H1 (cell line): ENCODE measurements around the gene TMEM164. TPM values are rescaled to one million over a fixed set of nuclear protein-coding genes. Genes with fewer than 3 reads are reported as not detected.

ENCODE experiments used
- CTCF ChIA-PET: fragments of 300-600 bp; sonication (Branson Sonifier 250); formaldehyde crosslinking; loops from one replicate; lab custom pipeline; 2021; ENCODE audit not compliant: partially characterized antibody; lab: Charles Lee
- POLR2A ChIA-PET: fragments of 300-600 bp; sonication (Branson Sonifier 250); formaldehyde crosslinking; loops from one replicate; lab custom pipeline; 2021; ENCODE audit warnings: inconsistent platforms; ENCODE audit not compliant: partially characterized antibody; lab: Charles Lee
- DNase-seq, 2 experiments: peaks; one replicate each; pipeline versions ENCODE4 v3.0.0 to v3.0.0-alpha.2; 2010 to 2022; ENCODE audit warnings: low spot score in 2 of 2, low read depth in 1 of 2, mixed read lengths in 1 of 2
- FAIRE-seq: peaks from 2 replicates; lab custom pipeline; 2011; peaks lifted over from hg19 to GRCh38; lab: Jason Lieb, UNC
- H2AFZ ChIP-seq: 2 replicates; pipeline ENCODE4 v1.8.1; 2012; ENCODE audit warnings: low read length, inconsistent platforms
- H2AK5ac ChIP-seq: 2 replicates; pipeline ENCODE4 v1.6.1; 2013; ENCODE audit warnings: low read depth, low read length
- H2BK120ac ChIP-seq: replicated peaks from 2 replicates; pipeline ENCODE3; 2013; ENCODE audit warnings: low read depth, low read length, inconsistent platforms
- H2BK12ac ChIP-seq: 2 replicates; pipeline ENCODE4 v1.6.1; 2013; ENCODE audit warnings: low read depth, low read length
- H2BK15ac ChIP-seq: 2 replicates; pipeline ENCODE4 v1.6.1; 2013; ENCODE audit warnings: low read length
- H2BK20ac ChIP-seq: 2 replicates; pipeline ENCODE4 v1.6.1; 2013; ENCODE audit warnings: low read length
- H2BK5ac ChIP-seq: 2 replicates; pipeline ENCODE4 v1.6.1; 2013; ENCODE audit warnings: low read depth, low read length
- H3K14ac ChIP-seq: 2 replicates; pipeline ENCODE4 v1.6.1; 2013; ENCODE audit warnings: inconsistent platforms; ENCODE audit not compliant: insufficient read length
- H3K18ac ChIP-seq: 2 replicates; pipeline ENCODE4 v1.6.1; 2013; ENCODE audit warnings: low read length; ENCODE audit errors: extremely low read depth
- H3K23ac ChIP-seq: 2 replicates; pipeline ENCODE4 v1.6.1; 2013; ENCODE audit warnings: inconsistent platforms; ENCODE audit not compliant: insufficient read length
- H3K23me2 ChIP-seq: 2 replicates; pipeline ENCODE4 v1.6.1; 2013; ENCODE audit warnings: low read depth, low read length
- H3K27ac ChIP-seq: 2 replicates; pipeline ENCODE4 v1.6.1; 2011; ENCODE audit warnings: low read depth, low read length, inconsistent platforms
- H3K27me3 ChIP-seq, 4 experiments: replicated peaks in 1 of 4; 1 replicate in 1 of 4; 2 replicates in 3 of 4; pipeline versions ENCODE4 v1.6.1 to v1.8.1; 2011 to 2013; ENCODE audit warnings: low read length in 3 of 4, mild to moderate bottlenecking in 3 of 4, inconsistent platforms in 2 of 4, mixed read lengths in 2 of 4, moderate library complexity in 1 of 4; ENCODE audit not compliant: control insufficient read depth in 3 of 4, insufficient read depth in 3 of 4; ENCODE audit errors: extremely low read depth in 1 of 4
- H3K36me3 ChIP-seq, 4 experiments: 2 replicates each; pipeline versions ENCODE4 v1.6.1 to v1.8.1; 2011 to 2013; ENCODE audit warnings: mild to moderate bottlenecking in 4 of 4, low read length in 3 of 4, moderate library complexity in 2 of 4, control low read depth in 1 of 4, inconsistent platforms in 1 of 4; ENCODE audit not compliant: insufficient read depth in 4 of 4, control insufficient read depth in 2 of 4
- H3K4ac ChIP-seq: replicated peaks from 2 replicates; pipeline ENCODE3; 2013; ENCODE audit warnings: low read length, low read depth, mixed read lengths, inconsistent platforms; ENCODE audit not compliant: insufficient read length
- H3K4me1 ChIP-seq, 4 experiments: replicated peaks in 1 of 4; 1 replicate in 1 of 4; 2 replicates in 3 of 4; pipeline versions ENCODE4 v1.6.1 to v1.8.1; 2011 to 2013; ENCODE audit warnings: low read length in 3 of 4, inconsistent platforms in 2 of 4, mixed read lengths in 1 of 4; ENCODE audit not compliant: insufficient read depth in 4 of 4, control insufficient read depth in 3 of 4
- H3K4me2 ChIP-seq, 2 experiments: 2 replicates each; pipeline versions ENCODE4 v1.6.1 to v1.8.1; 2011 to 2013; ENCODE audit warnings: low read depth in 2 of 2, low read length in 2 of 2, control low read depth in 1 of 2, inconsistent platforms in 1 of 2, mild to moderate bottlenecking in 1 of 2; ENCODE audit not compliant: insufficient read depth in 1 of 2
- H3K4me3 ChIP-seq, 4 experiments: fragments of 200-600, 300-600 bp in 1 of 4; sonication (generic), shearing (Covaris generic), sonication (Bioruptor Twin) in 1 of 4; 2 replicates each; pipeline versions ENCODE4 v1.5.1 to v1.8.1; 2011 to 2016; ENCODE audit warnings: low read length in 4 of 4, low read depth in 3 of 4, control low read depth in 2 of 4, inconsistent platforms in 2 of 4, mild to moderate bottlenecking in 2 of 4, mixed read lengths in 1 of 4, moderate library complexity in 1 of 4; ENCODE audit not compliant: insufficient read depth in 2 of 4; ENCODE audit errors: extremely low read depth in 1 of 4
- H3K56ac ChIP-seq: replicated peaks from 2 replicates; pipeline ENCODE3; 2013; ENCODE audit warnings: low read depth, mild to moderate bottlenecking, mixed read lengths, low read length, inconsistent platforms; ENCODE audit not compliant: insufficient read length
- H3K79me1 ChIP-seq: 2 replicates; pipeline ENCODE4 v1.6.1; 2013; ENCODE audit warnings: low read depth, low read length, control low read depth
- H3K79me2 ChIP-seq, 2 experiments: 2 replicates each; pipeline versions ENCODE4 v1.6.1 to v1.8.1; 2012 to 2013; ENCODE audit warnings: low read length in 2 of 2, mild to moderate bottlenecking in 2 of 2, inconsistent platforms in 1 of 2; ENCODE audit not compliant: insufficient read depth in 2 of 2, control insufficient read depth in 1 of 2
- H3K9ac ChIP-seq, 4 experiments: replicated peaks in 1 of 4; 1 replicate in 1 of 4; 2 replicates in 3 of 4; pipeline versions ENCODE4 v1.6.1 to v1.8.1; 2011 to 2013; ENCODE audit warnings: low read depth in 3 of 4, low read length in 3 of 4, control low read depth in 2 of 4, mild to moderate bottlenecking in 2 of 4, moderate library complexity in 2 of 4, inconsistent platforms in 1 of 4; ENCODE audit errors: extremely low read depth in 1 of 4
- H3K9me3 ChIP-seq, 2 experiments: 2 replicates each; pipeline versions ENCODE4 v1.6.1 to v1.8.1; 2012 to 2013; ENCODE audit warnings: mild to moderate bottlenecking in 2 of 2, moderate library complexity in 2 of 2, control low read depth in 1 of 2, inconsistent platforms in 1 of 2, low read depth in 1 of 2, low read length in 1 of 2, mixed read lengths in 1 of 2; ENCODE audit not compliant: insufficient read depth in 2 of 2
- H4K20me1 ChIP-seq, 2 experiments: replicated peaks in 1 of 2; 2 replicates each; pipeline versions ENCODE3 to v1.8.1; 2011 to 2013; ENCODE audit warnings: inconsistent platforms in 2 of 2, low read length in 2 of 2, mild to moderate bottlenecking in 1 of 2; ENCODE audit not compliant: insufficient read depth in 2 of 2, control insufficient read depth in 1 of 2
- H4K5ac ChIP-seq: 2 replicates; pipeline ENCODE4 v1.6.1; 2013; ENCODE audit warnings: low read length, low read depth, mixed read lengths, inconsistent platforms; ENCODE audit not compliant: insufficient read length
- H4K8ac ChIP-seq: 2 replicates; pipeline ENCODE4 v1.8.0; 2013; ENCODE audit warnings: mild to moderate bottlenecking, moderate library complexity, low read length, inconsistent platforms; ENCODE audit not compliant: insufficient read depth; ENCODE audit errors: extremely low read depth
- H4K91ac ChIP-seq: replicated peaks from 2 replicates; pipeline ENCODE3; 2013; ENCODE audit warnings: low read length, mixed read lengths, inconsistent platforms; ENCODE audit not compliant: insufficient read length
- ASH2L ChIP-seq: fragments of 200-600, 300-600 bp; sonication (generic); IDR thresholded peaks from one replicate; pipeline ENCODE4 v1.7.1; 2017; ENCODE audit warnings: low read length
- CBX5 ChIP-seq: fragments of 300-800, 300-1000 bp; sonication (generic); IDR thresholded peaks from 2 replicates; pipeline ENCODE4 v1.7.1; 2016; ENCODE audit warnings: antibody characterized with exemption, low read length, low read depth
- CHD2 ChIP-seq: IDR thresholded peaks from 2 replicates; pipeline ENCODE4 v1.6.1; 2012; ENCODE audit warnings: low read length, improper control_type of control experiment
- KDM4A ChIP-seq: IDR thresholded peaks from one replicate; pipeline ENCODE4 v1.7.1; 2012; ENCODE audit warnings: low read depth, mild to moderate bottlenecking, moderate library complexity, low read length, inconsistent platforms; ENCODE audit not compliant: severe bottlenecking
- KDM5A ChIP-seq: fragments of 200-600 bp; IDR thresholded peaks from 2 replicates; pipeline ENCODE4 v1.7.1; 2012; ENCODE audit warnings: mild to moderate bottlenecking, low read length, inconsistent platforms, mixed read lengths
- POU5F1 ChIP-seq: IDR thresholded peaks from 2 replicates; pipeline ENCODE4 v1.6.1; 2011; ENCODE audit warnings: low read depth, mild to moderate bottlenecking, low read length, moderate library complexity
- SP2 ChIP-seq: IDR thresholded peaks from 2 replicates; pipeline ENCODE4 v1.6.1; 2012; ENCODE audit warnings: mild to moderate bottlenecking, low read length, inconsistent platforms
- SP4 ChIP-seq: IDR thresholded peaks from 2 replicates; pipeline ENCODE4 v1.6.1; 2012; ENCODE audit warnings: low read length, inconsistent platforms
- TAF1 ChIP-seq: IDR thresholded peaks from 2 replicates; pipeline ENCODE4 v1.6.1; 2011; ENCODE audit warnings: mild to moderate bottlenecking, low read depth, low read length
- TCF12 ChIP-seq: IDR thresholded peaks from 2 replicates; pipeline ENCODE4 v1.6.1; 2011; ENCODE audit warnings: low read depth, mild to moderate bottlenecking, low read length
- WGBS, 2 experiments: shearing (Covaris generic) in 1 of 2; methylation state at CpG; one replicate each; pipeline versions ENCODE4 v1.1.6 to v1.1.7; 2013 to 2015; ENCODE audit warnings: low lambda C conversion rate in 2 of 2, mixed read lengths in 2 of 2, inconsistent platforms in 1 of 2, low coverage in 1 of 2, missing lambda C conversion rate in 1 of 2; ENCODE audit not compliant: insufficient replicate concordance in 2 of 2, insufficient coverage in 1 of 2, insufficient read length in 1 of 2; ENCODE audit errors: extremely low coverage in 1 of 2, missing lambda C conversion rate in 1 of 2; 5-methylcytosine and 5-hydroxymethylcytosine counted together
- polyA plus RNA-seq, 7 experiments: library from polyadenylated mRNA; depleted of rRNA in 3 of 7; stranded (reverse) in 5 of 7; unstranded in 2 of 7; fragments of >200 nt in 5 of 7; fragments of 200-250 nt in 2 of 7; gene quantifications; 1 replicate in 5 of 7; 2 replicates in 1 of 7; 4 replicates in 1 of 7; pipeline versions ENCODE4 v1.2.1 to v1.2.3, GENCODE V29; 2011 to 2013; ENCODE audit warnings: missing spikeins in 2 of 7, mixed read lengths in 2 of 7
- total RNA-seq: library from RNA; stranded (reverse); fragmentation: NEBNext Ultra II Directional; extraction: Animal tissue kit (Norgen Biotek cat#: 25700); gene quantifications from 2 replicates; pipeline ENCODE4 v1.2.1, GENCODE V29; 2021

The TMEM164 gene
- total and polyA plus RNA-seq, 2 of the 8 experiments (the other 6 are each of a cell fraction or from before 2014, with no cell fraction given) = 7.3 to 14.8 TPM

DNA sequence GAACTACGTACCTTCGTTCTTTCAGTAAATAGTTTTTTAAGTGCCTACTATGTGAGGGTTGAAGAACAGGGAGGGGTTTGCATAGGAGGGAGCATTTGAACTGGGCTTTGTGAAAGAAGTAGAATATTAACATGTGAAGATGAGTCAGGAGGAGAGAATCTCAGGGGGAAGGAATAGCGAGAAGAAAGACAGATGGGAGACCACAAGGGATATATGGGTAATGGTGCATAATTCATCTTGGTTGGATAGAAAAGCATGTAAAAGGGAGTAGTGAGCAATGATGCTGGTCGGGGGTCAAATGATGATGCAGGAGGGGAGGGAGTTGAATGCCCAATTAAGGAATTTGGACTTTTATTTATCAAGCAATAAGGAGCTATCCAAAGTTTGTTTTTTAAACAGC is 52.7 kb downstream of the TMEM164 start:
- Histone ChIP-seq H2BK15ac (no peak overlapping the region), H2BK12ac (no peak overlapping the region), H3K4ac (no peak overlapping the region), H3K14ac (no peak overlapping the region), H3K4me2 (no peak overlapping the region), H4K5ac (no peak overlapping the region), H4K91ac (no peak overlapping the region), H3K27ac (no peak overlapping the region), H3K9me3 (no peaks in the 10 kb centered on the region), H2BK5ac (no peak overlapping the region), H4K8ac (no peak overlapping the region), H3K56ac (no peak overlapping the region), H3K18ac (no peak overlapping the region), H3K4me1 (peaks cover 0 to under 1% (median 0%) of the 10 kb centered on the region in 4 experiments; a peak in 1 of 7 replicates), H2BK20ac (no peak overlapping the region), H3K36me3 (no peaks in the 10 kb centered on the region), H3K79me2 (no peaks in the 10 kb centered on the region), H3K4me3 (no peak overlapping the region), H3K23me2 (no peaks in the 10 kb centered on the region), H3K9ac (no peak overlapping the region), H2AFZ (no peak overlapping the region), H3K23ac (no peak overlapping the region), H2AK5ac (no peak overlapping the region), H3K79me1 (no peaks in the 10 kb centered on the region), H2BK120ac (no peak overlapping the region), H4K20me1 (no peaks in the 10 kb centered on the region), H3K27me3 (no peaks in the 10 kb centered on the region)
- WGBS, 2 experiments = 89% methylated on average over 4 of the region's 4 CpGs; no CpG with 5 or more reads in 1 of the 2 experiments
- TF ChIP-seq SP2 (no peak), ASH2L (no peak), TCF12 (no peak), KDM4A (no peak), CHD2 (no peak), SP4 (no peak), POU5F1 (no peak), CBX5 (no peak), KDM5A (no peak), TAF1 (no peak)
- DNase-seq (no peak), FAIRE-seq (no peak)
- POLR2A ChIA-PET = no interaction called here
- CTCF ChIA-PET = interaction anchor here (1.6 kb wide), 1 partner anchor 31 kb away, joined by 3 read pairs; no protein-coding TSS in a partner anchor
